ENCODE measurements around the gene RIN1. TPM values are rescaled to one million over a fixed set of nuclear protein-coding genes. Genes with fewer than 3 reads are reported as not detected.
A peak's percentile ranks its signal among the peaks of the same experiment; 100 is the strongest.

Gene RIN1
- polyA plus RNA-seq, 1 experiment: 6.7 TPM

DNA sequence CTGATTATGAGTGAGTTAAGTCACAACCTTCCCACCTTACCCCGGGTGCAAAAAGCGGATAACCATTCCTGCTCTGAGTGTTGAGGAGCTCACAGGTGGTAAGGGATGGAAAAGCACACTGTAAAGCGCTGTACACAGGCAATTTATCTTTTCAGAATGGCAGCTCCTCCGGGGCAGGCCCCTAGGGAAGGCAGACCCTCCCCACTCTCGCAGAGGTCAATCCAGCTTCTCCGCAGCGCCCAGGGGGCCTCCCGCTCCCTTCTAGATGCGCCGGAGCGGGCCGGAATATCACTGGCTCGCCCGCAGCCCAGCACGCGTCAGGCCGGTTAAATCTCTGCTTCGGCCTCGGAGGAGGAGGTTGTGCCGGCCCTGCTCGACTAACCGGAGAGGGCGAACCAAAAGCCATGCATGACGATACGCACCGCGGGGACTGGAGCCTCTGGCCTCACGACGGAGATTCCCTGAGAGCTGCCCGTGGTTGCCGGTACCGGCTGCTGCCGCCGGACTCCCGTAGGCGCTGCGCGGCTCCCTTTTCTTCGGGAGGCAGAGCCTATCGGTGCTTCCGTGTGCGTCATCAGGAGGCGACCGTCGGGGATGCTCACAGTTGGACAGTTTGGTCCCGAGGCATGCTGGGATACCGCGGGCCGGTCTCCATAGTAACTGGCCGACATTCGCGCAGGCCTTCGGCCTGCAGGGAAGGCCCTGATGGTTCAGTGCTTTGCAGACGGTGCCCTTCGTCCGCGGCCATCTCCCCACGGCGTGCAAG is 8.5 kb upstream of the RIN1 start, which contains the start of gene BRMS1:
TSS of gene BRMS1 (minus strand) at position 555 of the 766 bp plus-strand sequence. CDS start 2,870 bp downstream, outside the sequence.
- TF ChIP-seq CTCF (IDR thresholded peaks at IDR 0.05; ENCODE audit: low read depth, low read length): peak; percentile 13
- peak; percentile 87 for DNase-seq (ENCODE audit: low read depth, low spot score)
- Histone ChIP-seq H3K27ac (ENCODE audit: low read depth, low read length) (peak within 1 kb of the TSS; percentile 65), H3K4me3 (ENCODE audit: low read depth, low read length) (peak within 1 kb of the TSS; percentile 99), H3K27me3 (ENCODE audit: control insufficient read depth, insufficient read depth, low read length) (no peaks in the 10 kb centered on the region), H3K9me3 (ENCODE audit: control insufficient read depth, insufficient read depth, low read length) (peaks cover 3% of the 10 kb centered on the region; the same call in 1 of the 2 replicates)
- ChIA-PET CTCF (interaction anchor here (0.8 to 2.1 kb wide), 11 partner anchors 9 to 94 kb away, joined by 3 to 12 read pairs (median 4); partner anchors contain the start of genes MRPL11 and RIN1), POLR2A (interaction anchor here (0.6 to 2.1 kb wide), 6 partner anchors 9 to 175 kb away, joined by 3 to 13 read pairs (median 4); partner anchors contain the start of genes CD248, RIN1 and YIF1A)

DNA sequence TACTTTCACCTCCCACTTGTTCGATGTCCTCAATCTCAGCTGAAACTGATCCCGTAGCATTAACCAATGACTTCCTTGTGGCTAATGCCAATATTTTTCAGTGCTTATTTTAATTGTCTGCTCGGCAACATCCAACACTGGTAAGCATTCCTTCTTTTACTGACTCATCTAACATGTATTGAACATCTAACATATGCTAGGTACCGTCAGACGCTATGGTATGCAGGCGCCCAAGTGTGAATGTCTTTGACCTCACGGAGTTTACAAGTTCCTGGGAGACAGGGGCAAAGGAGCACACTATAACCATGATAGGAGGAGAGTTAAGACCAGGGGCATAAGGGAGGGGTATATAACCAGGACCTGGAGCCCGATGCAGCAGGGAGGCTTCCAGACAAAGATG is 6.9 kb upstream of the RIN1 start:
- no peaks in the 10 kb centered on the region for H3K27me3 ChIP-seq (ENCODE audit: control insufficient read depth, insufficient read depth, low read length)
- no peak for DNase-seq (ENCODE audit: low read depth, low spot score)
- 0 out of 2 replicates have a peak overlapping the region, but pooled peaks have one; percentile 99 for H3K4me3 ChIP-seq (ENCODE audit: low read depth, low read length)
- peaks cover 3% of the 10 kb centered on the region; the same call in 1 of the 2 replicates for H3K9me3 ChIP-seq (ENCODE audit: control insufficient read depth, insufficient read depth, low read length)
- H3K27ac ChIP-seq (ENCODE audit: low read depth, low read length): no peak overlapping the region
- no peak for TF ChIP-seq CTCF (IDR thresholded peaks at IDR 0.05; ENCODE audit: low read depth, low read length)
- CTCF ChIA-PET: interaction anchor here (0.8 kb wide), 1 partner anchor 43 kb away, joined by 3 read pairs; no protein-coding TSS in a partner anchor
- POLR2A ChIA-PET: no interaction called here

- ChIA-PET CTCF (no interaction called here), POLR2A (no interaction called here)
- Histone ChIP-seq H3K9me3 (ENCODE audit: control insufficient read depth, insufficient read depth, low read length) (peaks cover 3% of the 10 kb centered on the region; the same call in 1 of the 2 replicates), H3K27ac (ENCODE audit: low read depth, low read length) (no peak overlapping the region), H3K27me3 (ENCODE audit: control insufficient read depth, insufficient read depth, low read length) (no peaks in the 10 kb centered on the region), H3K4me3 (ENCODE audit: low read depth, low read length) (no peak overlapping the region)
- TF ChIP-seq CTCF (IDR thresholded peaks at IDR 0.05; ENCODE audit: low read depth, low read length): no peak
- no peak for DNase-seq (ENCODE audit: low read depth, low spot score)
Observed at GRCh38 chr11:66341502-66342126, 5.4 kb upstream of the RIN1 start.

DNA sequence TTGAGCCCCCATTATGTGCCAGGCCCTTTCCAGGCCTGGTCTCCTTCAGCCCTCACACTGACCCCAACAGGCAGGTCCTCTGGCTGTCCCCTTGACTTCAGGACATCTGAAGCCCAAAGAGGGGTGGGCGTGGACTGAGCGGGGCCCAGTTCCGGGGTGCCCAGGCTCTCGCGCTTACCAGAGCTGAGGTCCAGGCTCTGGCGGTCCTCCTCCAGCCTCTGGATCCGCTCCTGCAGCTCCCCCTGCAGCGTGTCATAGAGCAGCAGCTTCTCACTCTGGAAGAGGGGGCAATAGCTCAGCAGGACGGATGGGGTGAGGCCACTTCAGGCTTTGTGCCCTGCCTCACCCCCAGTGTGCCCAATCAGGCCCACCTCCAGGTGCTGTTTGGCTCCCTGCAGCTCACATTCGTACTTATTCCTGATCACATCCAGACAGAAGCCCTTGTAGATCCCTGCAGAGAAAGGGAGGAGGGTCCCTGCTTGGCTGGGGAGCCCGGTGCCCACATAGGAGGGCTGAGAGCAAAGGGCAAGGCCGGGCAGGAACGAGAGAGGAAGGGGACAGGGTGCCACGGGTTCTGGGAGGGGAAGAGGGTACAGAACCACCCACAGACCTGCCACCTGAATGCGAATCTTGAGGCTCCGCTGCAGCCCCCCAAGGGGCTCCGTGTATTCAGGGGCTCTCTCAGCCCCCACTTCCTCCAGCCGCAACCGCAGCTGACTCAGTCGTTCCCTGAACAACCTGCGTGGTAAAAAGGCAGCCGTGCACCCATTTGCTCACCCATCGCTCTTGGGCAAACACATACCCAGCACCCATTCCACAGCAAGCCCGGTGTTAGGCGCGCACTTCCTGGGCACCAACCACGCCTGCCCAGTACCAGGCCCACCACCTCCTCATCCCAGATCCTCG is 4.6 kb upstream of the RIN1 start:
- H3K27ac ChIP-seq (ENCODE audit: low read depth, low read length): no peak overlapping the region
- H3K4me3 ChIP-seq (ENCODE audit: low read depth, low read length): no peak overlapping the region
- POLR2A ChIA-PET: no interaction called here
- CTCF ChIA-PET: interaction anchor here (1.2 to 1.5 kb wide), 2 partner anchors 12 to 29 kb away, joined by 3 read pairs; no protein-coding TSS in a partner anchor
- TF ChIP-seq CTCF (IDR thresholded peaks at IDR 0.05; ENCODE audit: low read depth, low read length): no peak
- DNase-seq (ENCODE audit: low read depth, low spot score): no peak
- H3K27me3 ChIP-seq (ENCODE audit: control insufficient read depth, insufficient read depth, low read length): no peaks in the 10 kb centered on the region
- peaks cover 3% of the 10 kb centered on the region; the same call in 1 of the 2 replicates for H3K9me3 ChIP-seq (ENCODE audit: control insufficient read depth, insufficient read depth, low read length)

Measured in AG04450 (cell line).